Measurements from ENCODE around the gene CXCL3.

The CXCL3 gene

DNA sequence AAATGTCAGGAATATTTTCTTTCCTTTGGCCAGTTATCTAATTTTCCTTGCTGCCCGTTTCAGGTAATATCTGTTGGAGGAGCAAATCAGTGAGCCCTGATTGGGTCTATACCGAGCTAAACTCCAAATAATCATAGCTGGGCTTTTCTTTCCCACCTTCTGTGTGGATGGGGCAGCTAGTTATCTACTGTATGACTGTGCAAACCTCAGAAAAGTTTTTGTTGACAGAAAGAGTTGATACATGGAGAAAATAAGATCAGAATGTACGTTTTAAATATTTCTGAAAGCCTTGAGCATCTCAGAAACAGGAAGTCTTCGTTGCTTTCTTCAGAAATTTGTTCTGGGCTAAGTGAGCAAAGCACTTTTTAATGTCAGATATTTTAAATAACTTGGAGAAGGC lies 33.8 kb downstream of the CXCL3 start:
- no peaks in the 10 kb centered on the region for H3K4me1 ChIP-seq (ENCODE audit: insufficient read depth, insufficient read length)
- H3K36me3 ChIP-seq (ENCODE audit: insufficient read depth, insufficient read length, low read length), result no peaks in the 10 kb centered on the region
- no peak for TF ChIP-seq SUZ12 (IDR thresholded peaks at IDR 0.05; ENCODE audit: extremely low read depth, insufficient read depth, insufficient read length)
- no peak for TF ChIP-seq YY1 (IDR thresholded peaks at IDR 0.05; ENCODE audit: insufficient read depth, insufficient read length)
- no peak for TF ChIP-seq ZNF274 (IDR thresholded peaks at IDR 0.05; ENCODE audit: low read depth, low read length)
- no peak for DNase-seq (ENCODE audit: low read depth, low spot score)
- H3K4me3 ChIP-seq (ENCODE audit: insufficient read length, low read depth), result no peak overlapping the region
- H3K27me3 ChIP-seq (ENCODE audit: insufficient read depth, insufficient read length), result no peaks in the 10 kb centered on the region
- H3K9me3 ChIP-seq (ENCODE audit: insufficient read depth, low read length), result no peaks in the 10 kb centered on the region
- no peak overlapping the region for H3K9ac ChIP-seq (ENCODE audit: insufficient read length, low read depth)

DNA sequence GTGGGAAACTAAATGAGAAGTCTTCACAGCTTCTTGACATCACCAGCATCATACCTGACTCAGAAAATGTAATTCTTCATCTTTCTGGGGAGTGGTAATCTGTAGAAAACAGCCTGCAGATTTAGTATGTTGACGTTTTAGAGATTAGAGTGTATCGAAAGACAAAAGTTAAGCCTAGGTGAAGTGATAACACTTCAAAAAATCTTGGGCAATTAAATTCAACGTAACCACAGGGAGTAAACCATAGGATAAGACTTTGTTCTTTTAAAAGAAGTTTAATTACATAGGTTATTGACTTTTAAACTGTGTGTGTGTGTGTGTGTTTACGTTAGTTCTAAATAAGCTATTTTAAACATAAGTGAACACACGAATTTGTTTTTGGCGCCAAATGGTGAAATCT lies 38.2 kb downstream of the CXCL3 start:
- H3K4me1 ChIP-seq (ENCODE audit: insufficient read depth, insufficient read length), result no peaks in the 10 kb centered on the region
- no peak overlapping the region for H3K9ac ChIP-seq (ENCODE audit: insufficient read length, low read depth)
- DNase-seq (ENCODE audit: low read depth, low spot score), result no peak
- H3K36me3 ChIP-seq (ENCODE audit: insufficient read depth, insufficient read length, low read length), result no peaks in the 10 kb centered on the region
- no peaks in the 10 kb centered on the region for H3K27me3 ChIP-seq (ENCODE audit: insufficient read depth, insufficient read length)
- H3K4me3 ChIP-seq (ENCODE audit: insufficient read length, low read depth), result no peak overlapping the region
- TF ChIP-seq YY1 (IDR thresholded peaks at IDR 0.05; ENCODE audit: insufficient read depth, insufficient read length), result no peak
- no peak for TF ChIP-seq ZNF274 (IDR thresholded peaks at IDR 0.05; ENCODE audit: low read depth, low read length)
- TF ChIP-seq SUZ12 (IDR thresholded peaks at IDR 0.05; ENCODE audit: extremely low read depth, insufficient read depth, insufficient read length), result no peak
- H3K9me3 ChIP-seq (ENCODE audit: insufficient read depth, low read length), result no peaks in the 10 kb centered on the region

GRCh38 chr4:73998040-73999011 lies 40.2 kb downstream of the CXCL3 start, which contains the start of gene CXCL5:
Gene CXCL5, minus strand, starts transcription at chr4:73998677. Its CDS starts 96 bp downstream, at chr4:73998581.
- no peak within 1 kb of the TSS for H3K9ac ChIP-seq (ENCODE audit: insufficient read length, low read depth)
- no peak for DNase-seq (ENCODE audit: low read depth, low spot score)
- H3K4me1 ChIP-seq (ENCODE audit: insufficient read depth, insufficient read length), result no peaks in the 10 kb centered on the region
- no peak within 1 kb of the TSS for H3K4me3 ChIP-seq (ENCODE audit: insufficient read length, low read depth)
- TF ChIP-seq ZNF274 (IDR thresholded peaks at IDR 0.05; ENCODE audit: low read depth, low read length), result no peak
- no peak for TF ChIP-seq YY1 (IDR thresholded peaks at IDR 0.05; ENCODE audit: insufficient read depth, insufficient read length)
- no peak for TF ChIP-seq SUZ12 (IDR thresholded peaks at IDR 0.05; ENCODE audit: extremely low read depth, insufficient read depth, insufficient read length)
- no peaks in the 10 kb centered on the region for H3K36me3 ChIP-seq (ENCODE audit: insufficient read depth, insufficient read length, low read length)
- no peaks in the 10 kb centered on the region for H3K27me3 ChIP-seq (ENCODE audit: insufficient read depth, insufficient read length)
- no peaks in the 10 kb centered on the region for H3K9me3 ChIP-seq (ENCODE audit: insufficient read depth, low read length)

DNA sequence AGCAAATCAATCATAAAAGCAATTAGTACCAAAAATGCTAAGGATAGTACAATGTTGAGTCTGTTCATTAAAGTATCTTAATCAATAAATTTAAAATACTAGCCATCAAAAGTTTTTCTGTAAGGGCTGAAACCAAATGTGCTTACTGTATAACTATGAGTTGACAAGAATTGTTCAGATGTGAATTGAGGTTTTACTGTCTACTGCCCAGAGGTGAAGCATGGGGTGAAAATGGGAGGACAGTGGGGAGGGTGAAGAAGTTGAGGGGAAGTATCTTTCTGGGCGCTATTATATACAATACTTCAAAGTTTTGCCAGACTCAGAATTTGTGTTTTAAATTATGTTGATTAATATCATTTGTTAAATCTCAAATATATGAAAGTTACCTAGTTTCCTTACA lies 46.4 kb downstream of the CXCL3 start:
- H3K9me3 ChIP-seq (ENCODE audit: insufficient read depth, low read length), result no peaks in the 10 kb centered on the region
- H3K9ac ChIP-seq (ENCODE audit: insufficient read length, low read depth), result no peak overlapping the region
- DNase-seq (ENCODE audit: low read depth, low spot score), result no peak
- no peak overlapping the region for H3K4me3 ChIP-seq (ENCODE audit: insufficient read length, low read depth)
- no peak for TF ChIP-seq YY1 (IDR thresholded peaks at IDR 0.05; ENCODE audit: insufficient read depth, insufficient read length)
- TF ChIP-seq SUZ12 (IDR thresholded peaks at IDR 0.05; ENCODE audit: extremely low read depth, insufficient read depth, insufficient read length), result no peak
- no peak for TF ChIP-seq ZNF274 (IDR thresholded peaks at IDR 0.05; ENCODE audit: low read depth, low read length)
- no peaks in the 10 kb centered on the region for H3K27me3 ChIP-seq (ENCODE audit: insufficient read depth, insufficient read length)
- no peaks in the 10 kb centered on the region for H3K4me1 ChIP-seq (ENCODE audit: insufficient read depth, insufficient read length)
- no peaks in the 10 kb centered on the region for H3K36me3 ChIP-seq (ENCODE audit: insufficient read depth, insufficient read length, low read length)

- DNase-seq (ENCODE audit: low read depth, low spot score), result no peak
- no peak overlapping the region for H3K9ac ChIP-seq (ENCODE audit: insufficient read length, low read depth)
- TF ChIP-seq YY1 (IDR thresholded peaks at IDR 0.05; ENCODE audit: insufficient read depth, insufficient read length) (no peak), SUZ12 (IDR thresholded peaks at IDR 0.05; ENCODE audit: extremely low read depth, insufficient read depth, insufficient read length) (no peak), ZNF274 (IDR thresholded peaks at IDR 0.05; ENCODE audit: low read depth, low read length) (no peak)
- H3K27me3 ChIP-seq (ENCODE audit: insufficient read depth, insufficient read length), result no peaks in the 10 kb centered on the region
- no peaks in the 10 kb centered on the region for H3K4me1 ChIP-seq (ENCODE audit: insufficient read depth, insufficient read length)
- H3K4me3 ChIP-seq (ENCODE audit: insufficient read length, low read depth), result no peak overlapping the region
- H3K36me3 ChIP-seq (ENCODE audit: insufficient read depth, insufficient read length, low read length), result no peaks in the 10 kb centered on the region
- no peaks in the 10 kb centered on the region for H3K9me3 ChIP-seq (ENCODE audit: insufficient read depth, low read length)
Measured at GRCh38 chr4:73991742-73992000, 46.8 kb downstream of the CXCL3 start.

GRCh38 chr4:73990988-73991741 lies 47.3 kb downstream of the CXCL3 start:
- H3K9ac ChIP-seq (ENCODE audit: insufficient read length, low read depth), result no peak overlapping the region
- no peaks in the 10 kb centered on the region for H3K27me3 ChIP-seq (ENCODE audit: insufficient read depth, insufficient read length)
- H3K36me3 ChIP-seq (ENCODE audit: insufficient read depth, insufficient read length, low read length), result no peaks in the 10 kb centered on the region
- no peaks in the 10 kb centered on the region for H3K9me3 ChIP-seq (ENCODE audit: insufficient read depth, low read length)
- H3K4me3 ChIP-seq (ENCODE audit: insufficient read length, low read depth), result no peak overlapping the region
- DNase-seq (ENCODE audit: low read depth, low spot score), result no peak
- H3K4me1 ChIP-seq (ENCODE audit: insufficient read depth, insufficient read length), result no peaks in the 10 kb centered on the region
- TF ChIP-seq ZNF274 (IDR thresholded peaks at IDR 0.05; ENCODE audit: low read depth, low read length), result no peak
- TF ChIP-seq YY1 (IDR thresholded peaks at IDR 0.05; ENCODE audit: insufficient read depth, insufficient read length), result no peak

GRCh38 chr4:73989928-73990327 lies 48.6 kb downstream of the CXCL3 start:
- DNase-seq (ENCODE audit: low read depth, low spot score), result no peak
- Histone ChIP-seq H3K9me3 (ENCODE audit: insufficient read depth, low read length) (no peaks in the 10 kb centered on the region), H3K4me3 (ENCODE audit: insufficient read length, low read depth) (no peak overlapping the region), H3K27me3 (ENCODE audit: insufficient read depth, insufficient read length) (no peaks in the 10 kb centered on the region), H3K4me1 (ENCODE audit: insufficient read depth, insufficient read length) (no peaks in the 10 kb centered on the region), H3K36me3 (ENCODE audit: insufficient read depth, insufficient read length, low read length) (no peaks in the 10 kb centered on the region), H3K9ac (ENCODE audit: insufficient read length, low read depth) (no peak overlapping the region)
- TF ChIP-seq YY1 (IDR thresholded peaks at IDR 0.05; ENCODE audit: insufficient read depth, insufficient read length) (no peak), ZNF274 (IDR thresholded peaks at IDR 0.05; ENCODE audit: low read depth, low read length) (no peak), SUZ12 (IDR thresholded peaks at IDR 0.05; ENCODE audit: extremely low read depth, insufficient read depth, insufficient read length) (no peak)

Measured in NT2/D1 (cell line).